Mesendoderm (in vitro differentiated cells): ENCODE data around the gene UTY. TPM values are rescaled to one million over a fixed set of nuclear protein-coding genes. Genes with fewer than 3 reads are reported as not detected.

Source experiments
- DNase-seq: peaks from one replicate; pipeline ENCODE4 v3.0.0; 2013
- H2AK5ac ChIP-seq: 2 replicates; pipeline ENCODE4 v1.6.1; 2013; ENCODE audit warnings: low read length, inconsistent platforms
- H2BK120ac ChIP-seq: 2 replicates; pipeline ENCODE4 v1.6.1; 2013; ENCODE audit warnings: low read depth, mild to moderate bottlenecking, low read length, moderate library complexity, mixed read lengths
- H2BK15ac ChIP-seq: replicated peaks from 2 replicates; pipeline ENCODE4 v1.6.1; 2013; ENCODE audit warnings: low read depth, mild to moderate bottlenecking, moderate library complexity
- H2BK5ac ChIP-seq: 2 replicates; pipeline ENCODE4 v1.6.1; 2013; ENCODE audit warnings: low read length, inconsistent platforms
- H3K18ac ChIP-seq: 2 replicates; pipeline ENCODE4 v1.6.1; 2013; ENCODE audit warnings: mild to moderate bottlenecking, low read length, mixed read lengths
- H3K23ac ChIP-seq: one replicate; pipeline ENCODE4 v1.6.1; 2013; ENCODE audit warnings: low read length
- H3K27ac ChIP-seq: 2 replicates; pipeline ENCODE4 v1.5.1; 2013; ENCODE audit warnings: low read depth, mild to moderate bottlenecking, inconsistent platforms, low read length, moderate library complexity
- H3K27me3 ChIP-seq: 2 replicates; pipeline ENCODE4 v1.6.1; 2013; ENCODE audit warnings: low read length, control low read depth, mild to moderate bottlenecking, inconsistent platforms; ENCODE audit not compliant: insufficient read depth, poor library complexity
- H3K36me3 ChIP-seq: 2 replicates; pipeline ENCODE4 v1.6.1; 2013; ENCODE audit warnings: low read length, inconsistent platforms; ENCODE audit not compliant: control insufficient read depth, insufficient read depth
- H3K4ac ChIP-seq: one replicate; pipeline ENCODE4 v1.6.1; 2013; ENCODE audit warnings: low read depth, mild to moderate bottlenecking, low read length, moderate library complexity
- H3K4me1 ChIP-seq: 2 replicates; pipeline ENCODE4 v1.6.1; 2013; ENCODE audit warnings: low read depth, low read length, inconsistent platforms; ENCODE audit not compliant: control insufficient read depth
- H3K4me2 ChIP-seq: 2 replicates; pipeline ENCODE4 v1.6.1; 2013; ENCODE audit warnings: low read length
- H3K4me3 ChIP-seq: 2 replicates; pipeline ENCODE4 v1.5.1; 2013; ENCODE audit warnings: mild to moderate bottlenecking, low read length
- H3K56ac ChIP-seq: one replicate; pipeline ENCODE4 v1.6.1; 2013; ENCODE audit warnings: low read length
- H3K79me1 ChIP-seq: 2 replicates; pipeline ENCODE4 v1.6.1; 2013; ENCODE audit warnings: low read length, inconsistent platforms
- H3K79me2 ChIP-seq: 2 replicates; pipeline ENCODE4 v1.6.1; 2013; ENCODE audit warnings: mild to moderate bottlenecking, low read length; ENCODE audit not compliant: control insufficient read depth, insufficient read depth
- H3K9ac ChIP-seq: 2 replicates; pipeline ENCODE4 v1.6.1; 2013; ENCODE audit warnings: low read length, inconsistent platforms
- H4K5ac ChIP-seq: one replicate; pipeline ENCODE4 v1.6.1; 2013; ENCODE audit warnings: low read length
- H4K8ac ChIP-seq: one replicate; pipeline ENCODE4 v1.6.1; 2013; ENCODE audit warnings: low read depth, mild to moderate bottlenecking, control low read depth, low read length, moderate library complexity
- WGBS: extraction: QIAGEN DNeasy Blood & Tissue Kit; methylation state at CpG from one replicate; pipeline ENCODE4 v1.1.7; 2013; ENCODE audit warnings: low lambda C conversion rate, missing lambda C conversion rate; ENCODE audit not compliant: insufficient coverage; ENCODE audit errors: extremely low coverage; 5-methylcytosine and 5-hydroxymethylcytosine counted together
- polyA plus RNA-seq, 2 experiments: library from polyadenylated mRNA; stranded (reverse); fragments of 200-250 nt; gene quantifications; one replicate each; pipeline ENCODE4 v1.2.3, GENCODE V29; 2013

UTY gene
- polyA plus RNA-seq (2013, experiment 1 of 2) = 4.0 TPM
- polyA plus RNA-seq (2013, experiment 2 of 2) = 4.1 TPM

GRCh38 chrY:13479828-13480227 is at the start of gene UTY:
UTY (minus strand) TSS chrY:13480033; CDS start chrY:13479665, 368 bp downstream.
- peak within 1 kb of the TSS; percentile 62 for H3K27ac ChIP-seq
- H2BK120ac ChIP-seq = no peak within 1 kb of the TSS
- H3K56ac ChIP-seq = peak within 1 kb of the TSS; percentile 95
- peak within 1 kb of the TSS; percentile 83 for H3K9ac ChIP-seq
- H3K27me3 ChIP-seq = no peaks in the 10 kb centered on the region
- H2BK5ac ChIP-seq = no peak within 1 kb of the TSS
- peak within 1 kb of the TSS; percentile 47 for H3K18ac ChIP-seq
- no peak within 1 kb of the TSS for H4K5ac ChIP-seq
- H3K79me2 ChIP-seq = peaks cover 16% of the 10 kb centered on the region
- H3K4me3 ChIP-seq = peak within 1 kb of the TSS; percentile 94
- no peak within 1 kb of the TSS for H2BK15ac ChIP-seq
- WGBS = no CpG with 5 or more reads among the region's 18 CpGs
- no peaks in the 10 kb centered on the region for H3K4me1 ChIP-seq
- no peaks in the 10 kb centered on the region for H3K79me1 ChIP-seq
- H3K4ac ChIP-seq = peak within 1 kb of the TSS; percentile 62
- no peaks in the 10 kb centered on the region for H3K36me3 ChIP-seq
- H3K4me2 ChIP-seq = peak within 1 kb of the TSS; percentile 25
- no peak within 1 kb of the TSS for H2AK5ac ChIP-seq
- H4K8ac ChIP-seq = no peak within 1 kb of the TSS
- peak; percentile 97 for DNase-seq
- H3K23ac ChIP-seq = peak within 1 kb of the TSS; percentile 6

GRCh38 chrY:13520474-13520873 is 40.6 kb upstream of the UTY start:
- H2BK5ac ChIP-seq = no peak overlapping the region
- no peak overlapping the region for H2BK15ac ChIP-seq
- no peak overlapping the region for H4K5ac ChIP-seq
- no CpG with 5 or more reads among the region's 1 CpG for WGBS
- no peak overlapping the region for H3K4me3 ChIP-seq
- H3K79me2 ChIP-seq = no peaks in the 10 kb centered on the region
- H3K4me2 ChIP-seq = no peak overlapping the region
- no peak overlapping the region for H3K27ac ChIP-seq
- H3K4ac ChIP-seq = no peak overlapping the region
- H2BK120ac ChIP-seq = no peak overlapping the region
- H3K18ac ChIP-seq = no peak overlapping the region
- no peaks in the 10 kb centered on the region for H3K4me1 ChIP-seq
- no peak overlapping the region for H3K23ac ChIP-seq
- H2AK5ac ChIP-seq = no peak overlapping the region
- no peaks in the 10 kb centered on the region for H3K79me1 ChIP-seq
- H3K27me3 ChIP-seq = no peaks in the 10 kb centered on the region
- no peak overlapping the region for H3K56ac ChIP-seq
- no peaks in the 10 kb centered on the region for H3K36me3 ChIP-seq
- no peak overlapping the region for H4K8ac ChIP-seq
- H3K9ac ChIP-seq = no peak overlapping the region
- no peak for DNase-seq

GRCh38 chrY:13501215-13501614 is 21.4 kb upstream of the UTY start:
- H3K27ac ChIP-seq = no peak overlapping the region
- no peak overlapping the region for H3K4me3 ChIP-seq
- H4K5ac ChIP-seq = no peak overlapping the region
- DNase-seq = peak; percentile 6
- no peak overlapping the region for H3K23ac ChIP-seq
- no peaks in the 10 kb centered on the region for H3K4me1 ChIP-seq
- no peaks in the 10 kb centered on the region for H3K79me2 ChIP-seq
- H3K56ac ChIP-seq = no peak overlapping the region
- no peak overlapping the region for H3K18ac ChIP-seq
- H3K79me1 ChIP-seq = no peaks in the 10 kb centered on the region
- H3K4ac ChIP-seq = no peak overlapping the region
- H2BK5ac ChIP-seq = no peak overlapping the region
- no CpG with 5 or more reads among the region's 1 CpG for WGBS
- no peak overlapping the region for H2BK15ac ChIP-seq
- no peaks in the 10 kb centered on the region for H3K36me3 ChIP-seq
- no peak overlapping the region for H2AK5ac ChIP-seq
- H3K27me3 ChIP-seq = no peaks in the 10 kb centered on the region
- no peak overlapping the region for H3K4me2 ChIP-seq
- H4K8ac ChIP-seq = no peak overlapping the region
- H3K9ac ChIP-seq = no peak overlapping the region
- no peak overlapping the region for H2BK120ac ChIP-seq

GRCh38 chrY:13493737-13494136 is 13.9 kb upstream of the UTY start:
- H3K4me1 ChIP-seq = no peaks in the 10 kb centered on the region
- no peak overlapping the region for H2BK5ac ChIP-seq
- H3K79me2 ChIP-seq = no peaks in the 10 kb centered on the region
- H4K8ac ChIP-seq = no peak overlapping the region
- no peaks in the 10 kb centered on the region for H3K79me1 ChIP-seq
- no peaks in the 10 kb centered on the region for H3K27me3 ChIP-seq
- no peak overlapping the region for H3K27ac ChIP-seq
- WGBS = no CpG with 5 or more reads among the region's 3 CpGs
- no peak overlapping the region for H3K4me3 ChIP-seq
- H2AK5ac ChIP-seq = no peak overlapping the region
- no peak overlapping the region for H3K23ac ChIP-seq
- no peak overlapping the region for H4K5ac ChIP-seq
- no peak overlapping the region for H2BK120ac ChIP-seq
- no peaks in the 10 kb centered on the region for H3K36me3 ChIP-seq
- no peak overlapping the region for H3K4me2 ChIP-seq
- no peak overlapping the region for H2BK15ac ChIP-seq
- DNase-seq = no peak
- no peak overlapping the region for H3K56ac ChIP-seq
- no peak overlapping the region for H3K18ac ChIP-seq
- no peak overlapping the region for H3K9ac ChIP-seq
- no peak overlapping the region for H3K4ac ChIP-seq

- Histone ChIP-seq H3K79me2 (no peaks in the 10 kb centered on the region), H2BK120ac (no peak overlapping the region), H3K56ac (no peak overlapping the region), H2BK5ac (no peak overlapping the region), H3K18ac (no peak overlapping the region), H3K36me3 (no peaks in the 10 kb centered on the region), H4K5ac (no peak overlapping the region), H2BK15ac (no peak overlapping the region), H3K79me1 (no peaks in the 10 kb centered on the region), H3K4ac (no peak overlapping the region), H3K27me3 (no peaks in the 10 kb centered on the region), H4K8ac (no peak overlapping the region), H3K4me2 (no peak overlapping the region), H3K27ac (no peak overlapping the region), H2AK5ac (no peak overlapping the region), H3K9ac (no peak overlapping the region), H3K4me3 (no peak overlapping the region), H3K4me1 (no peaks in the 10 kb centered on the region), H3K23ac (no peak overlapping the region)
- DNase-seq = no peak
- WGBS = no CpG with 5 or more reads among the region's 2 CpGs
These were observed 12.6 kb upstream of the UTY start for GRCh38 chrY:13492408-13492807.

GRCh38 chrY:13488738-13489137 is 8.9 kb upstream of the UTY start:
- no peak for DNase-seq
- Histone ChIP-seq H2AK5ac (no peak overlapping the region), H3K9ac (no peak overlapping the region), H3K36me3 (no peaks in the 10 kb centered on the region), H3K4ac (no peak overlapping the region), H3K27me3 (no peaks in the 10 kb centered on the region), H4K8ac (no peak overlapping the region), H3K4me3 (no peak overlapping the region), H3K79me2 (no peaks in the 10 kb centered on the region), H3K4me2 (no peak overlapping the region), H2BK120ac (no peak overlapping the region), H3K56ac (no peak overlapping the region), H3K4me1 (no peaks in the 10 kb centered on the region), H3K27ac (no peak overlapping the region), H3K23ac (no peak overlapping the region), H2BK15ac (no peak overlapping the region), H3K18ac (no peak overlapping the region), H3K79me1 (no peaks in the 10 kb centered on the region), H2BK5ac (no peak overlapping the region), H4K5ac (no peak overlapping the region)
- WGBS = no CpG with 5 or more reads among the region's 1 CpG
